Neural progenitor cell (in vitro differentiated cells): ENCODE measurements around the gene TENT5C.

Source experiments
- EZH2 ChIP-seq: fragments of 200-600 bp; sonication (generic); IDR thresholded peaks from 2 replicates; pipeline ENCODE4 v1.6.1; 2017; ENCODE audit warnings: antibody characterized with exemption, mild to moderate bottlenecking, moderate library complexity
- TF ChIP-seq, protein P1 (sequence below): fragments of 200-600 bp; sonication (generic); IDR thresholded peaks from 2 replicates; pipeline ENCODE4 v1.5.1; 2017; ENCODE audit warnings: antibody characterized with exemption, mild to moderate bottlenecking

DNA sequence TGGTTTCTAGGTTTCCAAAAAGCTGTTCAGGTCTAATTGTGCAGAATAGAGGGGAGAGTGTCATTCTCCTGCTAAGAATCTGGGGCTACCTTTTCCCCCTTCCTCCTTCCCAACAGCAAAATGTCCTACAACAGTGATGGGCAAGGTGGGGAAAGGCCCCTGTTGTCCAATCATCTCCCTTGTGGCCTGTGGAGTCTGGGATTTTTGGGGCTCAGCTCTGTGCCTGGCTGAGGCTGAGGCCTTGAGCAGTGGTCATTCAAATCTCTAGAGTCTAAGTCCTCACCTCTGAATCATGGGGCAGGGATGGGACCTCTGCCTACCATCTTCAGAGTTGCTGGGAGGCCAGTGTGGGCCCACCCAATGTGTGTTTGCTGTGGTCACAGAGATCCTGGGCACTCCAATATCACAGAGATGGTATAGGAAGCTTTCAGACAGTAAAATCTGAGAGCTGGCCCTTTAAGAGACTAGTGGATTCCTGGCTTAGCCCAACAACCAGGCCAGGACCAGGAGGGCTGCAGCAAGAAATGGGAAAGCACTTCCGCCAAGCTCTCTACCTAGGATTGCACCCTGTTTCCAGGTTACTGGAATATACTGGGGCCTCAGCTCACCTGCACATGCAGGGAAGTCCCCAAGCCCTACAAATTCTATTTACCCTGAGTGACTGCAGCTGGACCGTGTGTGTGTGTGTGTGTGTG lies 28.5 kb upstream of the TENT5C start:
- TF ChIP-seq, protein P1, sequence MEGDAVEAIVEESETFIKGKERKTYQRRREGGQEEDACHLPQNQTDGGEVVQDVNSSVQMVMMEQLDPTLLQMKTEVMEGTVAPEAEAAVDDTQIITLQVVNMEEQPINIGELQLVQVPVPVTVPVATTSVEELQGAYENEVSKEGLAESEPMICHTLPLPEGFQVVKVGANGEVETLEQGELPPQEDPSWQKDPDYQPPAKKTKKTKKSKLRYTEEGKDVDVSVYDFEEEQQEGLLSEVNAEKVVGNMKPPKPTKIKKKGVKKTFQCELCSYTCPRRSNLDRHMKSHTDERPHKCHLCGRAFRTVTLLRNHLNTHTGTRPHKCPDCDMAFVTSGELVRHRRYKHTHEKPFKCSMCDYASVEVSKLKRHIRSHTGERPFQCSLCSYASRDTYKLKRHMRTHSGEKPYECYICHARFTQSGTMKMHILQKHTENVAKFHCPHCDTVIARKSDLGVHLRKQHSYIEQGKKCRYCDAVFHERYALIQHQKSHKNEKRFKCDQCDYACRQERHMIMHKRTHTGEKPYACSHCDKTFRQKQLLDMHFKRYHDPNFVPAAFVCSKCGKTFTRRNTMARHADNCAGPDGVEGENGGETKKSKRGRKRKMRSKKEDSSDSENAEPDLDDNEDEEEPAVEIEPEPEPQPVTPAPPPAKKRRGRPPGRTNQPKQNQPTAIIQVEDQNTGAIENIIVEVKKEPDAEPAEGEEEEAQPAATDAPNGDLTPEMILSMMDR: no peak
- TF ChIP-seq EZH2: no peak
